ENCODE data around the gene ARL8B. TPM values are rescaled to one million over a fixed set of nuclear protein-coding genes. Genes with fewer than 3 reads are reported as not detected.
"Not testable (repeated sequence)": the region's sequence is repeated elsewhere in the genome, so short reads cannot be mapped to it uniquely, and the experiment has no call there.

The ARL8B gene
- total RNA-seq, 2 donors from 2014 or later: 40.8 to 51.4 TPM

DNA sequence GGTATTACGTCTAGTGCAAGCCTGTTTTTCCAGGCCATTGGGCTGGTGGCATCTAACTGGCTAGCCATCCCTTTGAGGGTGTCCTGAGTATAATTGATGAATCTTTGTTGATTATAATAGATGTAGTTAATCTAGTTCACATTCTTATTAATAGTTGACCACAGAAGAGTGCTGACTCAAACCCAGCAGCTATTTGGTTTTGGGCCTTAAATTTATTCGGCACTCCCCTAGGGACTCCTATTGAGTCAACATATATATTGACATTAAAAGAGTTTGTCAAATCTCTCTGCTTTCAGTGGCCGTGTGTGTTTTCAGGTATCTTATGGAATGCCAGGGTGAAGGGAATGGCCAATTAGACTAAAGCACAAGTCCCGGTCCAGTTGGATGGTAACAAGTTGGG lies 19.7 kb downstream of the ARL8B start:
- DNase-seq: no peak
- Histone ChIP-seq H3K36me3 (no peaks in the 10 kb centered on the region), H3K27ac (no peak overlapping the region), H3K4me3 (no peak overlapping the region), H3K9ac (ENCODE audit: low read depth in 2 of 2, low read length in 2 of 2) (no peak overlapping the region), H3K4me1 (no peaks in the 10 kb centered on the region), H3K9me3 (no peaks in the 10 kb centered on the region), H3K27me3 (no peaks in the 10 kb centered on the region)
- intact Hi-C loops (cut with DNase I): no loop called here
- TF ChIP-seq, protein P1, sequence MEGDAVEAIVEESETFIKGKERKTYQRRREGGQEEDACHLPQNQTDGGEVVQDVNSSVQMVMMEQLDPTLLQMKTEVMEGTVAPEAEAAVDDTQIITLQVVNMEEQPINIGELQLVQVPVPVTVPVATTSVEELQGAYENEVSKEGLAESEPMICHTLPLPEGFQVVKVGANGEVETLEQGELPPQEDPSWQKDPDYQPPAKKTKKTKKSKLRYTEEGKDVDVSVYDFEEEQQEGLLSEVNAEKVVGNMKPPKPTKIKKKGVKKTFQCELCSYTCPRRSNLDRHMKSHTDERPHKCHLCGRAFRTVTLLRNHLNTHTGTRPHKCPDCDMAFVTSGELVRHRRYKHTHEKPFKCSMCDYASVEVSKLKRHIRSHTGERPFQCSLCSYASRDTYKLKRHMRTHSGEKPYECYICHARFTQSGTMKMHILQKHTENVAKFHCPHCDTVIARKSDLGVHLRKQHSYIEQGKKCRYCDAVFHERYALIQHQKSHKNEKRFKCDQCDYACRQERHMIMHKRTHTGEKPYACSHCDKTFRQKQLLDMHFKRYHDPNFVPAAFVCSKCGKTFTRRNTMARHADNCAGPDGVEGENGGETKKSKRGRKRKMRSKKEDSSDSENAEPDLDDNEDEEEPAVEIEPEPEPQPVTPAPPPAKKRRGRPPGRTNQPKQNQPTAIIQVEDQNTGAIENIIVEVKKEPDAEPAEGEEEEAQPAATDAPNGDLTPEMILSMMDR (IDR thresholded peaks at IDR 0.05): no peak

DNA sequence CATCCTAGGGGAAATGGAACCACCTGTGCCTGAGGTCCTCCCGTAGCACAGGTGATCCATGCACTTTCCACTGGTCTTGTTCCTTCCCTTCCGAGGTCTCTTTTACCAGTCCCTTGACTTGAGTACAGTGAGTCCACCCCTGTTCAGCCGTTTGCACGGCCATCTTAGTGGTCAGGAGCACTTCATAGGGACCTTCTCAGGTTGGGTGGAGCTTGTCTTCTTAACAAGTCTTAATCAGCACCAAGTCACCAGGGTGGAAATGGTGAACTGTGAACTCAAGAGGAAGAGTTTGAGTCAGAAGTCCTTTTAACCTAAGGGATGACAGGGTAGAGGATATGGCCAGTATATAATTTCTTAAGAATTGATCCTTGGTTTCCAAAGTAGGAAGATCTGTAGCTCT lies 21.4 kb downstream of the ARL8B start:
- no peaks in the 10 kb centered on the region for H3K36me3 ChIP-seq
- TF ChIP-seq, protein P1 (IDR thresholded peaks at IDR 0.05): no peak
- no peak overlapping the region for H3K27ac ChIP-seq
- no peak overlapping the region for H3K4me3 ChIP-seq
- no peak for DNase-seq
- intact Hi-C loops (cut with DNase I): no loop called here
- H3K27me3 ChIP-seq: no peaks in the 10 kb centered on the region
- H3K9me3 ChIP-seq: no peaks in the 10 kb centered on the region
- no peak overlapping the region for H3K9ac ChIP-seq (ENCODE audit: low read depth in 2 of 2, low read length in 2 of 2)
- no peaks in the 10 kb centered on the region for H3K4me1 ChIP-seq

DNA sequence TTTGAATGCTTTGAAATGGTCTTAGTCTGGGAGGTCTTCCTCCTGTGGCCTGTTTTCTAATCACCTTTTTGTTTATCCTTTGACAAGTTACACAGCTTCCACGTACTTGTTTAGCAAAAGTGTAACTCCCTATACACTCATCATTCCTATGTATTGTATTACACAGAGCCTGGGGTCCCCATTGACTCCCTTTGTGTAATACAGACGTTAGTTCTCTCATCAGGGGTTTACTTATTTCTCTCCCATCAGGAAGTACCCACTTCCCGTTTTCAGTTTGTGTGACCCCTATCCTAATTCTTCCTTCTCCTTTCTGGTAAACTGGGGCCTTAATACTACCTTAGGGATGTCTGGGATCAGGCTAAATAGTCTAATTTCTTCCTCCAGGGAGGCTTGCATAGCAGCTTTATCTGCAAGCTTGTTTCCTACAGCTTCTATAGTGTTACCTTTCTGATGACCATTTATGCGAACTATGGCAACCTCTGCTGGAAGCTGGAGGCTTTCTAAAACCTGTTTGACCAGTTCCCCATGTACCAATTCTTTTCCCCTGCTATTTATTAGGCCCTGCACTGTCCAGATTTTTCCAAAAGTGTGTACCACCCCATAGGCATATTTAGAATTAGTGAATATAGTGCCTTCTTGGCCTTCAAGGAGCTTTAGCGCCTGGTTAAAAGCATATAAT lies 22.4 kb downstream of the ARL8B start:
- Histone ChIP-seq H3K9ac (ENCODE audit: low read depth in 2 of 2, low read length in 2 of 2) (no peak overlapping the region), H3K27ac (no peak overlapping the region), H3K27me3 (no peaks in the 10 kb centered on the region), H3K36me3 (no peaks in the 10 kb centered on the region), H3K4me1 (no peaks in the 10 kb centered on the region), H3K9me3 (no peaks in the 10 kb centered on the region), H3K4me3 (no peak overlapping the region)
- no peak for DNase-seq
- intact Hi-C loops (cut with DNase I): no loop called here
- TF ChIP-seq, protein P1 (IDR thresholded peaks at IDR 0.05): no peak

DNA sequence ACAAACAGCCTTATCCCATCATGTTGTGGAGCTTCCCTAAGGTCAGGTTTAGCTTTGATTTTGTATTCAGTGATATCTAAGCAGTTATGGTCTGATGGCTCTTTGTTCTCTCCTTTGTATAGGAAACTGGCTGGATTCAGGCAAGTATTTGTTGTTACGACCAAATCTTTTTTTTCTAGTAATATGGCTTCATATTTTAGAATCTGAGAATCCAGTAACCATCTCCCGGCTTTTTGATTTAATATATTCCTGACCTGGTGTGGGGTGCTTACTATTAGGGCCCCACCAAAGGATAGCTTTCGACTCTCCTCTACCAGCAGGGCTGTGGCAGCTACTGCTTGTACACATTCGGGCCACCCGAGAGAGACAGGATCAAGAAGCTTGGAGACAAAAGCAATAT lies 23.0 kb downstream of the ARL8B start:
- no peaks in the 10 kb centered on the region for H3K36me3 ChIP-seq
- no peak for DNase-seq
- no peak overlapping the region for H3K27ac ChIP-seq
- no peaks in the 10 kb centered on the region for H3K9me3 ChIP-seq
- H3K4me1 ChIP-seq: no peaks in the 10 kb centered on the region
- TF ChIP-seq, protein P1 (IDR thresholded peaks at IDR 0.05): no peak
- intact Hi-C loops (cut with DNase I): loop anchor here (5.0 kb wide), 1 partner anchor 37 kb away; no protein-coding TSS in a partner anchor
- H3K9ac ChIP-seq (ENCODE audit: low read depth in 2 of 2, low read length in 2 of 2): no peak overlapping the region
- no peak overlapping the region for H3K4me3 ChIP-seq
- H3K27me3 ChIP-seq: no peaks in the 10 kb centered on the region

DNA sequence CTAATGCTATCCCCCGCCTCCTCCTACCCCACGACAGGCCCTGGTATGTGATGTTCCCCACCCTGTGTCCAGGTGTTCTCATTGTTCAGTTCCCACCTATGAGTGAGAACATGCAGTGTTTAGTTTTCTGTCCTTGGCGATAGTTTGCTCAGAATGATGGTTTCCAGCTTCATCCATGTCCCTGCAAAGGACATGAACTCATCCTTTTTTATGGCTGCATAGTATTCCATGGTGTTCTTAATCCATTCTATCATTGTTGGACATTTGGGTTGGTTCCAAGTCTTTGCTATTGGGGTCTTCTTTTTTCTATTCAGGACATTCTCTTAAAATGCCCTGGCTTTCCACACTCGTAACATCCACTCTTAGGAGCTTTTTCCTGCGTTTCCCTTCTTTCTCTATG lies 25.1 kb downstream of the ARL8B start:
- H3K27ac ChIP-seq; H3K9ac ChIP-seq (ENCODE audit: low read depth in 2 of 2, low read length in 2 of 2); H3K4me1 ChIP-seq; H3K9me3 ChIP-seq; DNase-seq; H3K27me3 ChIP-seq; H3K36me3 ChIP-seq; H3K4me3 ChIP-seq: not testable (repeated sequence)
- intact Hi-C loops (cut with DNase I): loop anchor here (5.0 kb wide), 1 partner anchor 35 kb away; no protein-coding TSS in a partner anchor

DNA sequence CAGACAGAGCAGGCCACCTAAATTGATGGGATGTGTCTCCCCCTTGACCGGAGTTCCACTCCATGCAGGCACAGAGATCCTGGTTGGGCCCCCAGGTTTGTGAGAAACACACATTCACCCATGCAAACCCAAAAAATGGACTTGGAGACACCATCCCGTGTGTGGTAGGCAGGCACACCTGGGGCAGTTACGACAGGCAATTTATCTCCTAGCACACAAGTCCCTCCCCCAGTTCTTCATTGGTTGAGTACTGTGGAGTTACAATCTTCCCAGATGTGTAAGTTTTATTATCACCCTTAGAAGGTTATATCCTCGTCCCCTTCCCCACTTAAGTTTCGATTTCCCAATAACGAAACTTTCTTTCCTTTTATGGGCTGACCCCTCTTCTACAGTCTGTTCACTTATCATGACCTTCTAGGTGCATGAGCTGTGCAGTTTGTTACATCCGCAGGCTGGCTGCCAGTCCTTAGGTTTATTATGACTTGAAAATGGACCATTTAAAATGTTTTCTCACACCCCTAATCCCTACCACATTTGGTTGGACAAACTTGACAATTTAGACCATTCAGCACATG lies 27.3 kb downstream of the ARL8B start:
- DNase-seq: no peak
- intact Hi-C loops (cut with DNase I): loop anchor here (5.0 kb wide), 1 partner anchor 33 kb away; no protein-coding TSS in a partner anchor
- Histone ChIP-seq H3K9ac (ENCODE audit: low read depth in 2 of 2, low read length in 2 of 2) (no peak overlapping the region), H3K9me3 (no peaks in the 10 kb centered on the region), H3K4me3 (no peak overlapping the region), H3K4me1 (no peaks in the 10 kb centered on the region), H3K36me3 (no peaks in the 10 kb centered on the region), H3K27me3 (no peaks in the 10 kb centered on the region), H3K27ac (no peak overlapping the region)
- TF ChIP-seq, protein P1 (IDR thresholded peaks at IDR 0.05): no peak
